NCI-H1436 treated with DMSO at 0.1 percent for 48 hours (cell line): ENCODE measurements around the gene CCDC85C.

Experiments
- DNase-seq: peaks from one replicate; lab custom pipeline; 2025; lab: John Stamatoyannopoulos, UW

CCDC85C gene

GRCh38 chr14:99509871-99510555 is 94.0 kb downstream of the CCDC85C start:
- DNase-seq = no peak

DNA sequence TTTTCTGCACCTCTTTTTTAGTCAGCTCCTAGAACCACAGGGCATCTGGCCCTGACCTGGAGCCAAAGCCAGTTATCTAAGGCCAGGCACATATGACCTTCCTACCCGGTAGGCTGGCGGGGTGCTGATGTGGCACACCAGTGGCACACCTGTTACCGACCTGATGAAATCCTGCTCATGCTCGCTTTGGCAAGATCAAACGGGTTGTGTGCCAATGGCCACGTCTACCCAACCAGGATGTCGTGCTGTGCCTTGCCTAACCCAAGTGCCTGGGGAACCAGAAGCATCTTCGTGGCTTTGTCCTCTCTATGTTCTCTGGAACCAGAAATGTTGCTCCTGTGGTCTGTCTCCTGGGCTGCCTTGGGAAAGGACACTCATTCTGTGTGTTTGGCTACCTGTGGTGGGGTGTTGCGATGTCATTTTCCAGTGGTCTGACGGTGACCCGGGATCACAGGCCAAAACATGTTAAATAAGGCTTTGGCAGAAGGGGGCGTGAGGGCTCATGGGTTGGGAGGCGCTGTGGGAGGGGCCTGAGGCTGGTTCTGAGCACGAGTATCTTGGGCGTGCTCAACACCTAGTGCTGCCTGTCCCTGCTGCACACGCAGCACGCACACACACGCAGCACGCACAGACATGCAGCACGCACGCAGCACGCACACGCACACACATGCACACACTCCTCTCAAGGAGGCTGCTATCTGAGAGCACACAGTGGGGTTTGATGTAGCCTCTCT is 94.9 kb downstream of the CCDC85C start:
- DNase-seq = no peak

DNA sequence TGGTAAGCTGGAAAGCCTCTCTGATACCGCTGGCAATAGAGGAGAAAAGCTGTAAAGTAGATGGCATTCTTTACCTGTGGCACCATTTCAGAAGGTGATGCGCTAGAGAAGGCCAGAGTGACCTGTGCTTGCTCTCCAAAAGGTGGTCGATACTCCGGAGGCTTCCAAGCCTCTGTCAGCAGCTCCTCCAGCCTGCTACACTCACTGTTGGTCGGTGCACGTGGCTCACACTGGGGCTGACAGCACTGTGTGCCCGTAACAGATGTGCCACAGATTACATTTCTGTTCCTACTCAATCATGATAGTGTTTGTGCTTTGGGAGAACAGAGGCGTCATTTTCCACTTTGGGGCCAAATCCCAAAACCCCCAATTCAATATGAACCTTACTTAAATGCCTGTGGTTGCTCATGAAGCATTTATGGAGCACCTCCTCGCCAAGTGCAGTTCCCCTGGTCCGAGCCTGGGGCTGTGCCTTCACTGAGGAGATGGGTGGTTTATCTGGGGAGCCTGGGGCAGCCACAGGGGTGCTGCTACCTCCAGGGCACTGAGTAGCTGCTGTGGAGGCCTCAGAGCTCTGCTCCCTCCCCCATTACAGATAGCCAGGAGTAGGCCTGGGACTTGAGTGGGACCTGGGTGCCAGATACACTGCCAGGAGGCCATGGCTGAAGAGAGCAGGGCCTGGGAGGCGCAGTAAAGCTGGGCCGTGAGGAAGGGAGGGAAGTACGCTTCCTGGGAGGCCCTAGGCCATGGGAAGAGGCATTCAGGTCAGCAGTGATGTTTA is 96.0 kb downstream of the CCDC85C start:
- no peak for DNase-seq

DNA sequence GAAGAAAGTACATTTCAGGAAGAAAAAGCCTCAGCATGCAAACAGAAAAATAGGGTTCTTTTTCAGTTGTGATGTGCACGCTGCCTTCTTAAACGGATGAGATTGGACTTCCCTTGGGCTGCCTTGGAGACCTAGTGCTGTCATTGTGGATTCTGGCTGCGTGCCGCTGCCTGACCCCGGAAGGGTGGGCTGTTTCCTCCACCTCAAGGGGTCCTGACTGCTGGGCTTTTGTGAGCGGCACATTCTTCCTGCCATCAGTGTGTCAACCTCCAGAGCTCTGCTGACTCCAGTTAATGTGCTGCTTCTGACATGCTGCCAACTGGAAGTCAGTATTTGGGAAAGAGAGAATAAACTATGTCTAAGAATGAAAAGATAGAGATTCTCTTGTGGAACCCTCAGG is 97.7 kb downstream of the CCDC85C start:
- no peak for DNase-seq

DNA sequence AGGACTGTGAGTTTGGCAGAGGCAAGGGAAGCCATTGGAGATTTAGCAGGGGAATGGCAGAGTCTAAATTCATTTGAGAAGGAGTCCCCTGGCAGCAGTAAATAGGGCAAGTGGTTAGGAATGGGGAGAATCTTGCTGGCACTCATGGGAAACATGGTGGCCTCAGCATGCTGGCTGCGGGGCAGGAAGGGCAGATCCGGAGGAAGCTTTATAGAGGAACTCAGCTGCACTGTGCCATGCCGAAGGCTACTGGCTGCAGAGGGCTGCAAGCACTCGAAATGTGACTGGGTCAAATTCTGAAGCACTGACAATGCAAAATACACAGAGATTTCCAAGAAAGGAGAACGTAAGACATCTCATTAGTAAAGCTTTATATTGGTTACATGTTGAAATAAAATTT is 98.9 kb downstream of the CCDC85C start:
- DNase-seq = no peak

DNA sequence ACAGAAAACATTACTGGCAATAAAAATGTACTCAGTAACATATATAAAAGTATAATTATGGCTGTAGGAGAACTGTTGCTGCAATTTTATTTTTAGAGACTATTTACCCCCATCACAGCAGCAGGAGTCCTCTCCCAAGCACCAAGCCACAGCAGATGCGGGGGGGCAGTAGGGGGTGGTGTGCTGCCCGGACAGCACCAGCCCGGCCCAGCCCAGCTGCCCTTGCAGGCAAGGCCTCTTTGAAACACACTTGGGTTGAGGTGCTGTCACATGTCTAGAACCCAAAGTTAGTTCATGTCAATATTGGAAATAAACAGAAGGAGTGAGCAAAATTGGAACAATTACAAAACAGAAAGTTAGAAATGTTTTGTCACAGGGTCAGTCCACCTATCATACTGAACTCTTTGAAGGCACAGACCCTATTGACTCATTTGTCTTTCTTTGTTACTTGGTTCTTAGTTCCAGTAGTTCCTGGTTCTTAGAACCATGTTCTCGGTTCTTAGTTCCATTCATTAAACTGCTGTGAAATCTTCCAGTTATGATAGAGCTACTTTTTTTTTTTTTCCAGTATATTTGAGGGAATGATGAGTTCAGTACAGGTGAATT is 100.1 kb downstream of the CCDC85C start:
- DNase-seq = no peak

GRCh38 chr14:99502989-99503421 is 101.0 kb downstream of the CCDC85C start:
- DNase-seq = no peak

GRCh38 chr14:99497894-99498293 is 106.1 kb downstream of the CCDC85C start:
- no peak for DNase-seq

DNA sequence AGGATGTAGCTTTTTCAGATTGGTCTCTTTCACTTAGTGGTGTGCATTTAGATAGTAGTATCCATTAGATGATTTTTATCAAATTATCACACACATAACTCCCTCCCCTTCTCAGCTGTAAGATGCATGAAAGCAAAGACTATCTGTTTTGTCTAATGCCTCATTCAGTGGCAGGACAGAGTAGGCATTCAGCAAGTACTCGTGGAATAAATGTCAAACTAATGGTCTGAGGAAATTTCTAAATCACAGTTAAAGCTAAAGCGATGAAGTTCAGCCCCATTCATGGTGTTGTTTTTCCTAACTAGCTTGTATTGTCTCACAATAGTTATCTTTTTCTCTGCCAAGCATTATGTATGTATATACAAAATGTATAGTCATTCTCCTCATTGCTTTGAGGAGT is 106.7 kb downstream of the CCDC85C start:
- DNase-seq = no peak

GRCh38 chr14:99484106-99484505 is 119.9 kb downstream of the CCDC85C start:
- no peak for DNase-seq

DNA sequence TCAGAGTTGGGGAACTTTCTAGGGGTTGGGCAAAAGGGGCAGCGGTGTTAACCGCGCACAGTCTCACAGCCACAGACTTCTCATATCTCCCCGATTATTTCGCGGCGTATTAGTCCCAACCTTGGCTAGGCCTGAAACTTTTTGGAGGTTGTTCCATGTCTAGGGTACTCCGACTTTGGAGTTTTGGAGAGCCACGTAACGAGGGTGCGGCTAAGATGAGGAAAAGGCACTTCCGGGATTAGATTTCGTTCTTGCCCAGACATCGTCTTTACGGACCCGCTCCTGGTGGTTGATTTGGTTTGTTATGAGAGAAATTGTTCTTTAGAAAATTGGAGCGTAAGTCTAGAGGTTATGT is 122.3 kb downstream of the CCDC85C start:
- no peak for DNase-seq

- peak; percentile 95 for DNase-seq
These were observed 122.9 kb downstream of the CCDC85C start, which contains the start of gene CCNK for GRCh38 chr14:99480917-99481744. TSS of gene CCNK (plus strand) at chr14:99481409. CDS start at chr14:99492678, 11,269 bp downstream.

DNA sequence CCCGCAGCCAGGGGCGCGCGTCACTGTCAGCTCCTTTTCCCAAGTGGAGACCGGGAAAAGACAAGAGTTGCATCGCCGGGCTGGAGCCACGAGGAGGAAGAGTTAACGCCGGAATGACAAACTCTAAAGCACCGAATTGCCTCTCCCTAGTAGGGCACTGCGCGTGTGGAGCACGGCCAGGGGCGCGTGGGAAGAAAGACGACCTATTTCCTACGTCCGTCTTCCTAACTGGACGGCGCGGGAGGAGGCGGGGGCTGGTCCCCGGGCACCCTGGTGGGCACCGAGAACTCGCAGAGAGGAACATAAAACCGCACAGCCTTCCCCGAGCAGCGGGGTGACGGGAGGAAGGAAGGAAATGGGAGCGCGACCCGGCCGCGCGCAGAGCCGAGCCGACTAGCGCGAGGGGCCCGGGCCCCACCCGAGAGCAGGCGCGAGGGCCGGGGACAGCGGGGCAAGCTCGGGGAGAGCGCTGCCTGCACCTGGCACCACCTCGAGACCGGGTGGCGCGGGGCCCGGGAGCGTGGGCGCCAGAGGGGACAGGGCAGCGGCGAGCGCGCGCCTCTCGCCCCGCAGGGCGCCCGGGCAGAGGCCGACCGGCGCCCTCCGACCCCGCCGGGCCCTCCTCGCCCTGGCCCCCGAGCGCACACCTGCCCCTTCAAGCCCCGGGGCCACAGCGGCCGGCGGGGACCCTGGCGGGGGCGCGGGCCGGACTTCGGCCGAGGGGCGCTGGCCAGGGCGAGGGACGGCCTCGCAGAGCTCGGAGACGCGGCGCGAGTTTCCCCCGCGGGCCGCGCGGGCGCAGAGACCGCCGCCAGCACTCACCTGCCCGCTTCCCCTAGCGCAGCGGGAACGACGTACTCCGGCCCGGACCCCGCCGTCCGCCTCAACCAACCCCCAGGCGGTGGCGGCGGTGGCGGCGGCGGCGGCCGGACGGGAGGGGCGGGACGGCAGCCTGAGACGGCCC is 123.8 kb downstream of the CCDC85C start, which contains the start of gene SETD3:
TSS of gene SETD3 (minus strand) at position 954 of the 964 bp plus-strand sequence. CDS start 15,054 bp downstream, outside the sequence.
- no peak for DNase-seq

DNA sequence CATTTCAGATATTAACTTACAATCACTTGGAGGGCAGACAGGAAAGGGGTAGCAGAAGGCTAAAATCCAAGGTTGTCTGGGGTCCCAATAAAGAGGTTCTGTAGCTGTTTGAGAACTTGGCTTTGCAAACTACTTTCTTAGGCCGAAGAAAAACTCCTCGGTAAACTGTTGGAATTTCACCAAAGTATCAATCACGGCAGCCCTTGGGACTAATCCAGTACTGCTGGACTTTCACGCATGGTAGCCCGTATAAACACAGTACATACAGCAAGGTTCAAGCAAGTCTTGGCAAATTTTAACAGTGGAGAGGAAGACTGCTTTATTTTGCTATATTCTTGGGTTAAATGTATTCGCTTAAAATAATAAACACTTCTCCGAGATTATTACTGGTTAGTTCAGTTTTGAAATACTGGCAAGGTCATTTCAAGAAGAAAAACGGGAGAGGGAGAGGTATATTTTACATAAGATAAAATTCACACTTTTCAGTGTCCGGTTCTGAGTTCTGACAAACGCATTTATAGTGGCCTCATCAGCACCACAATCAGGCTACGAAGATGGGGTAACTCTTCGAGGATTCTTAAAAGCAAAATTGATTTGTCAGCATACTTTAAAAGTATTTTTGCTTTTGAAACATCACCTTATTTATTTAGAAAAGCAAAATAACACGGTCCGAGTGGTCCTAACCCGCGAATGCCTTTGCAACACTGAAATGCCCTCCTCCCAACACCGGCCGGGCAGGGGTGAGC is 124.7 kb downstream of the CCDC85C start:
- no peak for DNase-seq

- no peak for DNase-seq
These were observed 125.9 kb downstream of the CCDC85C start for GRCh38 chr14:99478128-99478527.

DNA sequence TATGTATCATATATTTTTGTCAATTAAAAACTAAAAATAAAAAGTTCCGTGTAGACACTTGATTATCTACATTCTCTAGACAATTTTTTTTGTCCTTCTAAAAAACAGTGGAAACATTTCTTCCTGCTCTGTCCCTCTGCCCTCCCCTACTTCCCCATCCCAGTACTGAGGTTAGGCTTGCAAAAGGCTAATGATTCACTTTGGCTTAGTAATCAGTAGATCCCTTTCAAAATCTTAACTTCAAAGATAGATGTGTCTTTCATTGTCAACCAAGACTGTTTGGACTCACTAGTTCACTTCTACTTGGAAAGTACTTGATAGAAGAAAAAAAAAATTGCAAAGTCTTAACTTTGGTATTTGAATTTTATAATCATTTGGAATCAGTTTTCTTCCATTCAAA is 127.1 kb downstream of the CCDC85C start:
- DNase-seq = no peak

- no peak for DNase-seq
These were observed 128.3 kb downstream of the CCDC85C start for GRCh38 chr14:99475660-99476059.

DNA sequence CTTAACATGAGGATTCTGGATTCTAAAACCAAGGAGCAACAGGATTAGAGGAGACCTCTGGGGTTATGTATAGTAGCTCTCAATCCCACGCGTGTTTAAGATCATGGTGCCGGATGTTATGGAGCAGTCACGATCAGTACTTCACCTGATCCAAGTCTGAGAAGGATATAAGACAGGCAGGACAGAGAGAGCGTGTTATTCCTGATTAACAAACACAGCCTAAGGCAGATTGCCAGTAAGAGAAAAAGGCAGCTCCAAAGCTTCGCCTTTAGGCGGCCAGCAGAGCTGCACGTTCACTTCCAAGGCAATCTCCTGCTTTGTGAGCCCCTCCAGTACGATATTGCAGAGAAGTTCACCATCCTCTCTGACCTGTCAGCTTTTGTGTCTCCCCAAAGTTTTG is 128.8 kb downstream of the CCDC85C start:
- no peak for DNase-seq

GRCh38 chr14:99473458-99473857 is 130.5 kb downstream of the CCDC85C start:
- DNase-seq = no peak
